ENCODE measurements around the gene MICU2.

MICU2 gene

DNA sequence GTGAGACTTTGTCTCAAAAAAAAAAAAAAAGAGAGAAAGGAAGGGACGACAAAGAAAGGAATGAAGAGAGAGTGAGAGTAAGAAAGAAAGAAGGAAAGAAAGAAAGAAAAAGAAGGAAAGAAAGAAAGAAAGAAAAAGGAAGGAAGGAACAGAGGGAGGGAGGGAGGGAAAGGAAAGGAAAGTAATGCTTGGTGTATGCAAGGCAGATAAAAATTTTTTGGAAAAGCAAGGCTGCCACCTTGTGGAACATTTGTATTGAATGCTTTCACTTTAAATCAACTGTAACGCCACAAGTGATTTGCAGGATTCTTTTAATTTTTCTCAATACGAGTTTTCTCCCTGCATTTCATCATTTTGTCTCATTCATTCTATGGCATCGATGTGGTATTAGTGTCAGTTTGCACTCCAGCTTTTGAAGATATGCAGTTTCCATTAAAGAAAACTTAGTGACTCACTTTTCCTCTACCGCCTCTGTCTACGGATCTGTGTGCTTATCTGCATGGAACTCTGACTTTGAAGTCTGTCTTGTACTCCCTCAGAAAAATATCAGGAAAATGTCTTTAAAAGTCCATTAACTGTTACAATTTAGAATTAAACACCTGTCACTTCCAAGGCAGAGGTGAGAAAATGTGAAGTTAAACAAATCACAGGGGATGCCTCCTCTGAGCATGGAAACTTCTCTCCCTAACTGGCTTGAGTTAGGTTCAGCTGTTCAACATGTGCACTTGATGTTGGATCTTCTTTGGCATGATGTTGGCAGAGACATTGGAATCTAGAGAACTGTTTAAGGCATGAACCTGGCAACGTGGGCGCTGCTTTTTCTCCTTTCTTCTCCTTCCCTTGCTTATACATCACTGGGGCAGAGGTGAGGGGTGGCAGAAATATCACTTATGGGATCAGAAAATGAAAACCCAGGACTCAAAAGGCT, 124.8 kb downstream of the MICU2 start:
- peak; percentile 62 for DNase-seq

DNA sequence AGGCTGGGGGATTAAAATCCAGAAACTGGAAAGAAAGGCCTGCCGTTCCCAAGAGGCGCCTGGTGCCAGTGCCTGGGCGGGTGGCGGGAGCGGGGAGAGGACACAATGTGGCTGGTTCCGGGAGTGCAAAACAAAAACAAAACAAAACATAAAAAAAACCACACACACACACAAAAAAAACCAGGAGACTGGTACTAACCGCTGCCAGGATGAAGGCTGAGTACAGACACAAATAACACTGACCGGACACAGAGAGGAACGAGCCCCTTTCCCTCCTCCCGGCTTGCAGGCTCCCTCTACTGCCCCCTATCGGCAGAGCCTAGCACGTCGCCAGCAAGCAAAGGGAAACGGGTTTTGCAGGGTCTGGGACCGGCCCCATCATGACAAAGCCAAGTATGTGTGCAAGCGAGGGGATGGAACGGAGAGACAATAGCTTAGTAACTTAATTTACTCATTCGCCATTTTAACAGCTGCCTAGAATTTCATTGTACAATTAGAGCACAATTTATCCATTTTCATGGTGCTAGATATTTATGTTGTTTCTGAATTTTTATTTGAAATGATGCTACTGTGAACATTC, 127.0 kb downstream of the MICU2 start:
- DNase-seq: peak; percentile 65

GRCh38 chr13:21475115-21475514, 128.9 kb downstream of the MICU2 start:
- no peak for DNase-seq

GRCh38 chr13:21470785-21471184, 133.2 kb downstream of the MICU2 start:
- DNase-seq: no peak

DNA sequence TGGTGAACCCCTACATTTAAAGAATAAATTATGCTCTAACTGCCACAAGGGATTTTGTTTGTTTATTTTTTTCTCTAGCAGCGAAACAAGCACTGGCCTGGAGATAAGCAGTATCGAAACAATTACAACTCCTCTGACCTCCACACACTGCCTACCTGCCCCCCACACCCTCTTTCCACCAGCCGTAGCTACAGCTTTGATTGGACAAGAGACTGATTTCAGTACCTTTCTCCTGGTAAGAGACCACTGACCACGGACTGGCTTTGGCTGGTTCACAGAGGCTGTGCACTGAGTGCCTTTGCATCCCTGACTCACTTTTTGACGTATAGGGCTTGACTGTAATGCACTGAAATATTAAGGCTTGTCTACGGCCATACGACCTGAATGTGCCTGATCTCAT, 137.4 kb downstream of the MICU2 start:
- DNase-seq: no peak

DNA sequence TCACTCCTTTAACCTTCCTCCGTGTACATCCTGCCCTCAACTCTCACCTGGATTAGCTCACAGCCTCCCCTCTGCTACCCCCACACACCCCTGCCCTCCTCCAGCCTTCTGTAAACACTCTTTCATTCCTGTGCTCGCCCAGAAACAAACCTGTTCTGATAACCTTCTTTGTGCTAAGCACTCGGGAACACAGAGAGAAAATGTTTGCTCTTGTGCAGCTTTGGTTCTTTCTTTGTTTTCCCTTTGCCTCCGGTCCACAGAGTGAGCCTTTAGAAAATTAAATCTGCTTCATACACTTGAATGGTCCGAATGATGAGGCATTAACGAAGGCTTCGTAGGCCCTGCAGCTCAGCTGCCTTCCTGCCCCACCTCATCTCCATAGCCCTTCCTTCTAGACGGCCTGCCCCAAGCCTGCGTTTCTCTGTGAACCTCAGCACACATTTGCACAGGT, 138.2 kb downstream of the MICU2 start:
- no peak for DNase-seq

- DNase-seq: no peak
Observed at GRCh38 chr13:21463424-21463823, 140.5 kb downstream of the MICU2 start.

DNA sequence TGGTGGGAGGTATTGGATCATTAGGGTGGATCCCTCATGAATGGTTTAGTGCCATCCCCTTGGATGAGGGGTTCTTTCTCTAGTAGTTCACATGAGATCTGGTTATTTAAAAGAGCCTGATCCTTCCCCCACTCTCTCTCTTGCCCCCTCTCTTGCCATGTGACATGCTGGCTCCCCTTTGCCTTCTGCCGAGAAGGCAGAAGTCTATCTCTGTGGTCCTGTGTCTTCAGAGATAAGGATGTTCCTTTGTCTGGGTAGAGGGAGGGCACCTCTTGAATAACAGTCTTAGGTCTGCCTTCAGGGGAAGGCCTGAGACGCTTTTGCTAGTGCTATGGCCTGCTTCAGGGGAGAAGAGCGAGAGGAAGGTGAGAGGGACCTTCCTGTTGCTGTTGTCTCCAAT, 142.8 kb downstream of the MICU2 start:
- DNase-seq: no peak

DNA sequence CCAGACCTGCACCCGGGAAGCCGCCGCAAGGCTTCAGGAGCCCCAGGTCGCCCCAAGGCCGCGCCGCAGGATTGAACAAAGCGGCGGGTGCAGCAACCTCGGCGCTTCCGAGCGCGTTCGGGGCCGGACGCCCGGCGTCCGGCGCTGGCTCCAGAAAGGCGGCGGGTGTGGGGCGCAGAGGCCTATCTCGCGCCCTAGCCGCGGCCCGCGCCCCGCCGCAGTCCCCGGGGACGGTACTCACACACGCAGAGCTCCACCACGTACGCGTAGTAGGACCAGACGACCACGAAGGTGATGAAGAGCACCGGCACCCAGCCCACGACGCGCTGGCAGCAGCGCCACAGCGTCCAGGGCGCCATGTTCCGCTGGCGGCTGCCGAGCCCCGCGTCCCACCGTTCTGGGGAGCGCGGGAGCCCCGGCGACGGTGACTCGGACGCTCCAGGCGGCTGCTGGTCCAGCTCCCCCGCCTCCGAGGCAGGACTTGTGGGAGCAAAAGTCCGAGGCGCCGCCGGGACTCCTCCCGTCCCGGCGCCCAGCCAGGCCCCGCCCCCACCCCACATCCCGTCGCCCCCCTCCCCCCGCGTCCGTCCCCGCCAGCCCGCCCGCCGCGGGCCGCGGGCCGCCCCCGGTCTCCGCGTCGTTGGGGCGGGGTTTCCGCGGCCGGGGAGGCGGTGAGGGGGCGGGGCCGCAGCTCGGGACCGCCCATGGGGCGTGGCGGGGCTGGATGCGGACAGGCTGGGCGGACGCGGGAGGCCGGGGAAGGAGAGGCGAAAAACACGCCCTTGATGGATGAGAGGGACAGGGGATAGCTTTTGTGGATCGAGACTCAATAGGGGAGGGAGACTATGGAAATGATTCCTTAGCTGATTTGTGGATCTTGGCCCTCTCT, 144.9 kb downstream of the MICU2 start, which contains the start of gene ZDHHC20:
ZDHHC20 (minus strand) TSS at position 491 of the 889 bp plus-strand sequence; CDS start at position 359, 132 bp downstream.
- peak; percentile 72 for DNase-seq

DNA sequence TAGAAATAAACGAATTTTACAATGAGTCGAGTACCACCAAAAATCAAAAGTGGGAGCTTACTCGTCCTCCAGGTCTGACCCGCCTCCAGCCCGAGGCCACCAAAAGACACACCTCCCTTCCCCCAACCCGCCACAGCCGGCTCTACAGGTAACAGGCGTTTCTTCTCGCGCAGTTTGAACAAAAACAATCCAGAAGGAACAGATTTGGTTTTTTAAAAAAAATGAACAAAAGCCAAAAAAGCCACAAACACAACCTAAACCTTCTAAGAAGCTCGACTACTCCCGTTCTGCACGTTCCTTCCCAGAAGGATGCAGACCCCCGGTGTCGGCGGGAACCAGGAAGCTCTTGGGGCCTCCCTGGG, 145.5 kb downstream of the MICU2 start:
- DNase-seq: no peak

DNA sequence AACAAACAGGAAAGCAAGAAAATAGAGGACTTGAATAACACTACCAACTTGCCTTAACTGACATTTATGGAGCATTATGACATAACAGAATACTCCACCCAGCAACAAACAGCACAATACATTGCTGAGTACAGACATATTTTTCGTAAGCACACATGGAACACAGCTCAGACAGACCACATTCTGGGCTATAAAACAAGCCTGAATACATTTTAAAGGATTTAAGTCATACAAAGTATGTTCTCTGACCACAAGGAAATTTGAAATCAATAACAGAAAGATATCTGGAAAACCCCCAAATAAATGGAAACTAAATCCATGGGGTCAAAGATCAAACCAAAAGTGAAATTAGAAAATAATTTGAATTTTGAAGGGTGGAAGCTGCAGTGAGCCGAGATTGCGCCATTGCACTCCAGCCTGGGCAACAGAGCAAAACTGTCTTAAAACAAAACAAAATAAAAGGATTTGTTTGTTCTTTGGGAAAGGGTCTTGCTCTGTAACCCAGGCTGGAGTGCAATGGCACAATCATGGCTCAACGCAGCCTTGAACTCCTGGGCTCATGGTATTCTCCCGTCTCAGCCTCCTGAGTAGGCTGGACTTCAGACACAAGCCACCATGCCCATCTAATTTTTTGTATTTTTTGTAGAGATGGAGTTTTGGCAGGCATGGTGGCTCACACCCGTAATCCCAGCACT, 150.4 kb downstream of the MICU2 start:
- DNase-seq: peak; percentile 22

DNA sequence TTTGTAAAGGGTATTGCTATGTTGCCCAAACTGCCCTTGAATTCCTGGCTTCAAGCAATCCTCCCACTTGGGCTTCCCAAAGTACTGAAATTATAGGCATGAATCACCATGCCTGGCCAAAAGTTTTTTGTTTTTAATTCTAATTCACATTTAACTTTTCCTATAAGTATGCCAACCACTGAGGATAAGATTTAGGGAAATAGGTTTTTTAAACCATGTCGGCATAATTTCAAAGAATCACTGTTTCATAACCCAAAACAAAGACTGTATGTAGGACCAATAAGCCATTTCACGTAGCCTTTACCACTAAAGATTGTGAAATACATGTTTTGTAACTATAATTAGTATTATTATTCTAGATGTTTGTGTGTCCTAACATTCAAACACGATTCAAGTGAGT, 153.0 kb downstream of the MICU2 start:
- no peak for DNase-seq

GRCh38 chr13:21446656-21447055, 157.3 kb downstream of the MICU2 start:
- no peak for DNase-seq

DNA sequence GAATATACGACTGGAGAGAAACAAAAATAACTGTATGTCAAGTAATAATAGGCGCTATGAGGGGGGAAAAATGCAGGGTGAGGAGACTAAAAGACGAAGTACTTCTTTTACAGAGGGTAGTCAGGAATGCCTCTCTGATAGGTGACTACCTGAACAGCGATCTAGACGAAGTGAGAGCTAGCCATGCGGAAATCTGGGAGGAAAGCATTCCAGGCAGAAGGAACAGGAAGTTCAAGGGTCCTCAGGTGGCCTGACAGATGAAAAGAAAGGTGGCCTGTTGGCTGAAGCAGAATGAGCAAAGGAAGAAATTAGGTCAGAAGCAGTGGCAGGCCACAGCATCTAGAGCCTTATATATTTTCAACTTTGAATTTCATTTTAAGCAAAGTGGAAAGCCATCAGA, 158.2 kb downstream of the MICU2 start:
- DNase-seq: no peak

DNA sequence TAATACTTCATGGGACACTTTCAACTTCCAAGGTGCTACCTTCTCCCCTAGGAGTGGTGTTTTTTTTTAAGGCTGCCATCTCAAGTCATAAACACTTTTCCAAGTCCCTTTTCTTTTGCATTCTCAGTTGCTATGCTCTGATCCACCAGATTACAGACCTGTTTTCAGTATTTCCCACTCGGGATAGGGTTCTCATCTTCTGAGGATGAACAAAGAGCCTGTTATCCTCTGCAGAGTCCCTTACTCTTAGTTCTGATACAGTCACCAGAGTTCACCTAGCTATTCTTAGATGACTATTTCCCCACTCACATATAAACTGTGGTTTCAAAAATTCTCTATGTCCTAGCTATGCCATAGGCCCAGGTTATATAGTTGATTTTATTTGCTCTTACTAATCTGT, 160.8 kb downstream of the MICU2 start:
- no peak for DNase-seq

Data from HCEC 1CT (cell line).